Gastroesophageal sphincter (tissue), 3 donors: ENCODE measurements around the gene TPM4.

ENCODE experiments used
- POLR2A ChIP-seq, 2 donors: fragments of 450-650 bp; IDR thresholded peaks; one replicate each; pipeline ENCODE4 v1.6.1; 2017; ENCODE audit warnings: antibody characterized with exemption in 2 of 2, mild to moderate bottlenecking in 2 of 2, moderate library complexity in 1 of 2
- TF ChIP-seq, protein P1 (sequence below), 4 experiments: fragments of 200-600 bp in 2 of 4; fragments of 450-650 bp in 2 of 4; sonication (generic) in 1 of 4; IDR thresholded peaks; one replicate each; pipeline ENCODE4 v1.5.1; 2017 to 2019; ENCODE audit warnings: antibody characterized with exemption in 4 of 4, mild to moderate bottlenecking in 2 of 4, moderate library complexity in 2 of 4

DNA sequence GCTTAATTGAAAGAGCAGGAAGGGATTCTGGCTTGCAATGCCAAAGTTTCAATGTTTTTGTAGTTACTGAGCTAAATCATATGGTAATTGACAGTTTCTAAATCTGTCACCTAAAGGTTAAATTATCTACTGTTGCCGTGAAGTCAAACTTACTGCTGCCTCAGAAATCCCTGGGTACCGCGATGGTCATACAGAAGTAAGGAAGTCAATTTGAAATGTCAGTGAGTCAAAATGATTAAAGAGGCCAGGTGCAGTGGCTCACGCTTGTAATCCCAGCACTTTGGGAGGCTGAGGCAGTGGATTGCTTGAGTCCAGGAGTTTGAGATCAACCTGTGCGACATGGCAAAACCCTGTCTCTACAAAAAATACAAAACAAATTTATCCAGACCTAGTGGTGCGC lies 48.8 kb upstream of the TPM4 start:
- TF ChIP-seq, protein P1, sequence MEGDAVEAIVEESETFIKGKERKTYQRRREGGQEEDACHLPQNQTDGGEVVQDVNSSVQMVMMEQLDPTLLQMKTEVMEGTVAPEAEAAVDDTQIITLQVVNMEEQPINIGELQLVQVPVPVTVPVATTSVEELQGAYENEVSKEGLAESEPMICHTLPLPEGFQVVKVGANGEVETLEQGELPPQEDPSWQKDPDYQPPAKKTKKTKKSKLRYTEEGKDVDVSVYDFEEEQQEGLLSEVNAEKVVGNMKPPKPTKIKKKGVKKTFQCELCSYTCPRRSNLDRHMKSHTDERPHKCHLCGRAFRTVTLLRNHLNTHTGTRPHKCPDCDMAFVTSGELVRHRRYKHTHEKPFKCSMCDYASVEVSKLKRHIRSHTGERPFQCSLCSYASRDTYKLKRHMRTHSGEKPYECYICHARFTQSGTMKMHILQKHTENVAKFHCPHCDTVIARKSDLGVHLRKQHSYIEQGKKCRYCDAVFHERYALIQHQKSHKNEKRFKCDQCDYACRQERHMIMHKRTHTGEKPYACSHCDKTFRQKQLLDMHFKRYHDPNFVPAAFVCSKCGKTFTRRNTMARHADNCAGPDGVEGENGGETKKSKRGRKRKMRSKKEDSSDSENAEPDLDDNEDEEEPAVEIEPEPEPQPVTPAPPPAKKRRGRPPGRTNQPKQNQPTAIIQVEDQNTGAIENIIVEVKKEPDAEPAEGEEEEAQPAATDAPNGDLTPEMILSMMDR (IDR thresholded peaks at IDR 0.05) = no peak
- no peak for TF ChIP-seq POLR2A (IDR thresholded peaks at IDR 0.05)
